Stimulated activated CD4-positive, alpha-beta T cell treated with anti-CD3 and anti-CD28 coated beads, TNF-alpha, amount 100 ng/mL, for 4 hours (primary cell): ENCODE measurements around the gene FSCN2.

Experiments
- DNase-seq, 3 experiments: peaks; one replicate each; pipeline ENCODE4 v3.0.0-alpha.2; 2020; ENCODE audit warnings: low read depth in 3 of 3

Gene FSCN2

DNA sequence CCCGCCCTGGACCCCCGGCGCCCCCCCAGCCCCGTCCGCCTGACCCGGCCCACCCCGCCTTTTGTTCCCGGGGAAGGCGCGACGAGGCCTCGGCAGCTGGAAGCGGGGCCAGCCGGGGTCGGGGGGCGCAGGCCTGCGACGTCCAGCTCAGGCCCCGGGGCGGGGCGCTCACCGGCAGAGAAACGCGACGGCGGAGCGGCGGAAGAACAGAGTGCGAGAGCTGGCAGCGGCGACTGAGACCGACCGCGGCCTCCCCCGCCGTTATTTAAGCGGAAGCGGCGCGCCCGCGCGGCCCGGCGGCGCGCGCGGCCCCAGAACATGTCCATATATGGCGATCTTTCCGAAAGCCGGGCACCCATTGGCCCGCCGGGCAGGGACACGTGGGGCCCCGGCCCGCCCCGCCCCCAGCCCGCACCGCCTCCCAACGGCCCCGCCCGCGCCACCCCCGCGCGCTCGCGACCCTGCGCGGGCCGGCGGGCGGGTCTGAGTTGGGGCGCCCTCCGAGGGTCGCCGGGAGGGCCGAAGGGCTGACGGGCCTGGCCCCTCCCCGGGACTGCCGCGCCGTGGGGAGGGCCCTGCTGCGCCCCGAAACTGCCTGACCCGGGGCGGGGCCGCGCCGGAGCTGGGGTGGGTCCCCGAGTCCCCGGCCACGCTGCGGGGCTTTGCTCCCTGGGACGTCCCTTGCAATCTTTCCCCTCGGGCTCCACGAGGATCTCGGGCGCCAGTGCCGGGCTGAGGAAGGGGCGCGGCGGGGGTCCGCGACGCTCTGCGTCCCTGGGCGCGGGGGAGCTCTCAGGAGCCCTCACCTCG lies 15.4 kb upstream of the FSCN2 start, which contains the start of gene ACTG1:
Gene ACTG1 (minus strand): TSS at position 238 of the 810 bp plus-strand sequence. CDS start 445 bp downstream, outside the sequence.
- DNase-seq = peak; percentile 78 to 87 (median 86)

DNA sequence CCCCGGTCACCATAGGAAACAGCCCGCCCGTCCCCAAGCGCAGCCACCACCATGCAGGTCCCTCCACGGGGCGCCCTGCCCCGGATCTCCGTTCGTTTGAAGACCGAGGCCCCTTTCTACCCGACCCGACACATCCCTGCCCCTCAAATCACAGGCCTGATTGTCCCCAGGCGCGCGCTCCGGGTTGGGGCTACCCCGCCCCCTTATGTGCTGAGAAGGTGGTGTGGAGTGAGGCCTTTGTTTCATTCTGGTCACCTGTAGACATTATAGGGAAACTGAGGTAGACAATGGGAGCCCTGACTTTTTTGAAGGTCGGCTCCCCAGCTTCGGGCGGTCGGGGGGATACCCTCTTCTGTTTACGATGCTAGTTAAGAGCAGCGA lies 14.8 kb upstream of the FSCN2 start:
- DNase-seq = peak in 1 of 3 experiments; percentile 42

DNA sequence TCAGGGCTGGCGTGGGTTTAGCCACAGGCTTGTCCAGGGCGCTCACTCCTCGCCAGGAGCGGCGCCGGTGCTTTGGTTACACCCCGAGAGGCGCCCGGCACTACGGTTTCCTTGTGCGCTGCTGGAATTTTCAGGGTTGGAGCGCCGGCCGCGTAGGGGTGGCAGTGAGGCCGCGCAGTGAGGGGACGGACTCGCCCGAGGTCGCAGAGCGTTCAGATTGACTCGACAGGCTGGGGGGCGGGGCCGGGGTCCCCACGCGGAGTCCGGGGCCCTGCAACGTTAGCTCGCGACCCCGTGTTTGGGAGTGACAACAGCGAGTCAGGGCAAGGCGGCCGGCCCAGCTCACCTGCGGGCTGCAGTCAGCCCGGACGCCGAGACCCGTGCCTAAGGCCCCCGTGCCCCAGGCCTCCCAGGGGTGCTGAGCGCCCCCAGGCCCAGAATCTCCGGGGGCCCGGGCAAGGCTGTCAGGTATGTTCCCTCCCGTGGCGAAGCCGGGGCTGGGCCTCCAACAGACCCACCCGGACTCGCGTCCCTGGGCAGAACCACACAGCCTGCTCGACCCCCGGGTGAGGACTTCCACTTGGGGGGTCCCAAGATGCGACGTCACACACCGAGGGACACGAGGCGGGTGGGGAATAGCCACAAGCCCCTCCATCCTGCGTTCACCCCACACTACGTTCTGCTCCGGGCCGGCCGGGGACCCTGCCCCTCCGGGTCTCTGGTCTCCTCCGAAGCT lies 14.3 kb upstream of the FSCN2 start:
- DNase-seq = peak in 1 of 3 experiments; percentile 33

DNA sequence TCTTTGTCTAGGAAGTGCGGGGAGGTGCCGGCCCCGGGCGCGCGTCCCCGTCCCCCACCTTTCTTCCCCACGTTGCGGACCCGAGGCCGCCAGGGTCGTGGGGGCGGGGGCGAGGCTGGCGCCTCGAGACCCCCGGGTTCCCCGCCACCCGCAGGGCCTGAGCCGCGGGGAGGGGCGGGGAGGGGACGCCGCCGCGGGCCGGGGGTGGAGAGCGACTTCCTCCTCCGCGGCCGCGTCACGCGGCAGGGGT lies 13.8 kb upstream of the FSCN2 start:
- DNase-seq = no peak

DNA sequence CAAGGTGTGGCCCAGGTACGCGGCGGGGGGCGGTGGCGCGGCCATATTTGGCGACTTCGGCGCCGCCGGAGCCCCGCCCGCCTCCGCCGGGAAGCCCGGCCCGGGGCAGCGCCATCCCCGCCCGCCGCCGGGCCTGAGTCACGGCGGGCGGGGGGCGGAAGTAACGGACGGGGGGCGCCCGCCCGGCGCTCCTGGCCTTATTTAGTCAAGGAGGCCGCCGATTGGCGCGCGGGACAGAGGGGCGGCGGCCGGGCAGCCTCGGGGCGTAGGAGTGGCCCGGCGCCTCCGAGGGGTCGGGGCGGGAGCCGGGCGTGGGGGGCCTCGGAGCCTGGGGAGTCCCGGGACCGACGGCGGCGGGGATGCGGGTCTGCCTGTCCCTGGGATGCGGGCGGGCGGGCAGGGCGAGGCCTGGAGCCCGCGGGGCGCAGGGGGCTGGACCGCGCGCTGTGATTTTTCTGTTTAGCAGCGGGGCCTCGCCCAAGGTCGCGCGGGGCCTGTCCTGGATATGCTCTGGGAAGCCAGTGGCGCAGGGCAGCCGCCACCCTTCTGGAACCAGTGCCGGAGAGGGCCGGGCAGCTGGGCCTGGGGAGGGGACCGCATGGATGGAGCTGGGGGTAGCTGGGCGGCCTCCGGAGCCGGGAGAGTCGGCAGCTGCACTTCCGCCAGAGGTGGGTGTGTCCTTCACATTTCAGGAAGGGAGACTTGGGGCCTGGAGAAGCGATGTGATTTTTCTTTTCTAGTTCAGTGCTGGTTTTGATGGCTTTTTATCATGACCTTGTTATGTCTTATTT lies 13.2 kb upstream of the FSCN2 start:
- peak; percentile 62 to 64 (median 63) for DNase-seq

DNA sequence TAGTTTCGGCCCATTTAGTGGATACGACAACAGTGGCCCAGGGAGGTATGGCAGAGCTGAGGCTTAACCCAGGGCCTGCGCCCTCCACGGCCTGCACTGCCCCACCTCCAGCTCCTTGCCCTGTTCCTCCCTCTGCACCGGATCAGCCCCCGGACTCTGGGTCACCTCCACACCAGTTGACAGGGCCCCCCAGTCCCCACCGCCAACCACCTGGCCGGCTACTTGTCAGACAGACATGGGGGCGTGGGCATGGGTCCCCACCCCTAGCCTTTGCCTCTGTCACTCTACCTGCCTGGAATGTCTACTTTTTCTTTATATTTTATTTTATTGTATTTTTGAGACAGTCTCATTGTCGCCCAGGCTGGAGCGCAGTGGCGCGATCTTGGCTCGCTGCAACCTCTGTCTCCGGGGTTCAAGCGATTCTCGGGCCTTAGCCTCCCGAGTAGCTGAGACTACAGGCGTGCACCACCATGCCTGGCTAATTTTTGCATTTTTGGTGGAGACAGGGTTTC lies 12.6 kb upstream of the FSCN2 start:
- no peak for DNase-seq

DNA sequence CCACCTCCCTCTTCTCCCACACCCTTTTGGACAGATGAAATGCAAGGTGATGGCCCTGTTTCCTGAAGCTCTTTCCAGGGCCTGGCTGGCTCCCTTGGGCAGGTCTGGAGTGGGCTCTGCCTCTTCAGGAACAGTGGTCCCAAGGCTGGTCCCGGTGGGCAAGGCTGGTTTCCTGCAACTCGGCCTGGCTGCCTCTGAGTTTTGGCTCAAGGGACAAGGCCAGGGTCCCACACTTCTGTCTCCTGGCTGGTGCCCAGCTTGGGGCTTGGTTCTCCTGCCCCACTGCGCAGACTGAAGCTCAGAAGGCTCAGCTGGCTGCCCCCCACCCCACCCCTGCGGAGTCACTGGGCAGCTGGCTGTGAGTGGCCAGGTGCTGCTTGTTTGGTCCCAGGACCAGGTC lies 11.7 kb upstream of the FSCN2 start:
- DNase-seq = no peak

DNA sequence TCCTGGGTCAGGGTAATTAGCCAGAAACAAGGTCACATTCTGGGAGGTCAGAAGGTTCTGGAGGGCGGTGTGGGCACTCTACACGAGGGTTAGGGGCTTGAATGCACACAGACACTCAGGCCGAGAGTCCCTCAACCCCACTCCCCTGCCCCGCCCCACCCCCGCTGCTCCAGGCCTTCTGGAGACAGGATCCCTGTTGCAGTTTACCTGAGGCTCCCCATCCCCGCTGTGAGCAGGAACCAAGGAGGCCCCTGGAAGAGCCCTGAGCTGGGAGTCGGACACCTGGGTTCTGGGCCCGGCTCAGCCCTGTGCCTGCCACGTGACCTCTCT lies 11.2 kb upstream of the FSCN2 start:
- DNase-seq = no peak

DNA sequence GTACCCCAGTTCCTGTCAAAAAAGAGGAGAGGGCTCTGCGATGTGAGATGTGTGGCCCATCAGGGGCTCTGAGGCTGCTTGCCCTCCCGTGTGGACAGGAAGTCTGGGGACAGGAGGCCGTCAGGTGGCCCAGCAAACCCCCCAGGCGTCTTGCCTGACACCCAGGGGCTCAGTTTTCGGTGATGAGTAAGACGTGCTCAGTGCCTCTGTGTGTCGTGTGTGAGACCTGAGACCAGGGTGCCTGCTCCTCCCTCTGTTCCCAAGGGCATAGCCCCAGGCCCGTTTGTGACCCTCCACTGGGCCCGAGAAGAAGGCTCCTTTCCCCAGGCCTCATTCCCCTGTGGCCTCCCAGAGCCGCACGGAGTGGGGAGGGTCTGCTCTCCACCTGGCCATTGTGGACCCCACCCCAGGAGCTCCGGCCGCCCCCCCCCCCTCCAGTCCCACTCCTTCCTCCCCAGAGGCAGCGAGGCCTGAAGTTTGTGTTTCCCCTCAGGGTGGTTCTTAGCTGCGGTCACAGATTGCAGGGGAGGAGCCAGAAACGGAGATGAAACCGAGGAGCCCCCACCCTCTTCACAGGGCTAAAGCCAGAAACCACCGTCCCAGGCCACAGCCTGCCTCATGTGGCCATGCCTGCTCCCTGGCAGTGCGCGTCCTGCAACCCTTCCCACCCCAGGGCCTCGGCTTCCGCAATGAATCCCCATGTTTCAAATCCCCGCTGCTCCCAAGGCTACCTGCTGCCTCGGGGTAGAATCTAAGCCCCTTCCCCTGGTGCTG lies 10.7 kb upstream of the FSCN2 start:
- DNase-seq = no peak

DNA sequence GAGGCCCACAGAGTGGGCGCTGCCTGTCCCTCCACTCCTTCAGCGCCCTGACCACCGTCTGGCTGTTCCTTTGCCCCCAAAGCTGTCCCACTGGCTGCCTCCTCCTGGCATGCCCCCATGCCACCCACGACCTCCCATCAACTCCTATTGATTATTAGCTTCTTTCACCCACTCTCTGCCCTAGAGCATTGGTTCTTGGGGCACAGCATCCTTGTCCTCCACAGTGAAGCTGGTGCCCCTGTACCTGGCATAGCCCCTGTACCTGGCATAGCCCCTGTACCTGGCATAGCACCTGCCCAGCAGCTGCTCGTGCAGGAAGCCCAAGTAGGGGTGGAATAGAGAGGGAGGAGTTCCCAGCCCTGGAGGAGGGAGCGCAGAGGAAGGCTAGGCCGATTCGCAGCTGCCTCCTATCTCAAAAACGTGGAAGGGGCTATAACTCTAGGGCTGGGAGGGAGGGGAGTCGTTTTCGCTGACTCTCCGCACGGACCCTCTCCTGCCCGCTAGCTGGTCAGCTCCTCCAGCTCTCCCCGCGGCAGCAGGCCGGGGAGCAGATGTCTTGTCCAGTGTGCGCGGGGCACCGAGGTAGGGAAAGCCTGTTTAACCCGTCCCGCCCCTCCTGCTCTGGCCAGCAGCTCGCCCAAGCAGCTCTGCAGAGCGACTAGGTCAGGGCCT lies 9.9 kb upstream of the FSCN2 start:
- no peak for DNase-seq

DNA sequence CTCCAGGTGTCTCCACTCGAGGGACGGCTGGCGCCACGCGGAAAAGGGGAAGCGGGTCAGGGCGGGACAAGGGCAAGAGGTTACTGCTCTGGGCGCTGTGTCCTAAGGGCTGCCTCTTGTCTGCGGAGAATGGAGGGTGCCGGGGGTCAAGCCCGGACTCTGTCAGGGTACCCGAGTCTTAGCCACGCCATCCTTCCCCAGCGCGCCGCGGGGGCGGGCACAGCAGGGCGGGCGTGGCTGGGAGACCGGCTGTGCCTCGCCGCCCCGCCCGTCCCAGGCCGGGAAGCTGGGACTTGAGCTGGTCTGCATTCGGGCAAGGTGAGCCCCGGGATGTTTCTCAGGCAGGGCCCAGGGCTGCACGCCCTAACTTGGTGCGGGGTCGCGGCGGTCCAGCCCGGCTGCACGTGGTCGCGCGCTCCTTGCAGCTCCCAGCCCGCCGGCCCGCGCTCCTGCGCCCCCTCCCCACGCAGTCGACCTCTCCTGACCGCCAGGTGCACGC lies 9.3 kb upstream of the FSCN2 start:
- no peak for DNase-seq

DNA sequence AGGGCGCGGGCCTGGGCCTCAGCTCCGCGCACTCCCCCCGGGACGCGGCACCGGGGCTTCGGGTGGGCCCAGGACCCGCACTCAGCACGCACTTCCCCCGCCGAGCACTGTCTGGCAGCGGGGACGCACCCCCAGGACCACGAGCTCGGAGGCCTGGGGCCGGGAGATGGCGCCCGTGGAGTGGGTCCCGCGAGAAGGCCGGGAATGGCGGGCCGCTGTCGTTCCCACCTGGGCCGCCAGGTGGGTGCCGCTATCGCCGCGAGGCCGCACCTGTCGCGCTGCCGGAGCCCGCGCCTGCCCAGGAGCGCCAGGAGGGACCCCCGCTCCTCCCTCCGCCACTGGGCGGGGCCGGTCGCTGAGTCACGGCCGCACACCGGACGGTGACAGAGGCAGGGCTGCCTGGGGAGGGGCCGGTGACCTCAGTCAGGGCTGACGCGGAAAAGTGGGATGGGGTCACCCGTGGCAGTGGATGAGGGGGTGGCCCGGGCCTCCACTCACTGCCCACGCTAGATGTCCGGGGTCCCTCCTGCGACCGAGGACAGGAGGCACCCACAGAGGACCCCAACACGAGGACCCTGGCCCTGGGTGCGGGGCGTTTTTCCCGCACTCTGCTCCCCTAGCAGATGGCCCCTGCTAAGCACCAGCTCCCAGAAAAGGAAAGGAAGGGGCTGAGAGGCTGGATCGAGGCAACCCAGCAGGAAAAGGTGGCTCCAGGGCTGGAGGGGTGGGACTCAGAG lies 8.7 kb upstream of the FSCN2 start:
- peak in 2 of 3 experiments; percentile 56 for DNase-seq

DNA sequence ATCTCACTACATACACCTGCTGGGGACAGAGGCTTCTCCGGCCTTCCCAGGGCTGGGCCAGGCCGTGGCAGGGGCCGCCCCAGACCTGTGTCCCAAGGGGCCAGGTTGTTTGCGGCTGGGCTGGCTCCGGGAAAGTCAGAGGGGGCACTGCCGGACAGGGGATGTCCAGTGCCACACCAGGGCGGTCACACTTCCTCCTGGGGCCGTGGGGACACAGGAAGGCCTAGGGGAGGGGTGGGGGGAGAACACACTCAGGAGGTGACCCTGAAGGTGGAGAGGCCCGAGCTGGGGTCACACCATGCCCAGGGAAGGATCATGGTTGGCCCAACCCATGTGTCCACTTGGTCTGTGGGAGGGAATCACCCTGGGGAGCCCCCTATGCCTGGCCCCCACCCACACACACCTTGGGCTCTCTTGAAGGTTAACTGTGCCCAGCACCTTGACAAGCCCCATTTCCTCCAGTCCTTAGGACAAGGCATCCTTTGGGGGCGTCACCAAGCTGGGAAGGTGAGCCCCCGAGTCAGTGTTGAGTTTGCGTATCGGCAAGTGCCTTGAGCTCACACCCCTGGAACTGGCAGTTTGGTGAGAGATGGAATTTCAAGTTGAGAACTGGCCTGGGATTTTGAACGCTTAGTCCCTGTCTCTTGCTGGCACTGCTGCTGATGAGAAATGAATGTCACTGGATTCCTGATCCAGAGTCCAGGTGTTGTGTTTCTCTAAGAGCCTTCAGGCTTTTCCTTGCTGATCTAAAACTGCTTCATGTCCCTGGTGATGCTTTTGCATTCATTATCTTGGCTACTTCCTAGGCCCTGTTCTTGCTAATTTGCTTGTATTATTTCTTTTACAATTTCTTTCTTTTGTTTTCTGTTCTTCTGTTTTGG lies 7.9 kb upstream of the FSCN2 start:
- DNase-seq = no peak

DNA sequence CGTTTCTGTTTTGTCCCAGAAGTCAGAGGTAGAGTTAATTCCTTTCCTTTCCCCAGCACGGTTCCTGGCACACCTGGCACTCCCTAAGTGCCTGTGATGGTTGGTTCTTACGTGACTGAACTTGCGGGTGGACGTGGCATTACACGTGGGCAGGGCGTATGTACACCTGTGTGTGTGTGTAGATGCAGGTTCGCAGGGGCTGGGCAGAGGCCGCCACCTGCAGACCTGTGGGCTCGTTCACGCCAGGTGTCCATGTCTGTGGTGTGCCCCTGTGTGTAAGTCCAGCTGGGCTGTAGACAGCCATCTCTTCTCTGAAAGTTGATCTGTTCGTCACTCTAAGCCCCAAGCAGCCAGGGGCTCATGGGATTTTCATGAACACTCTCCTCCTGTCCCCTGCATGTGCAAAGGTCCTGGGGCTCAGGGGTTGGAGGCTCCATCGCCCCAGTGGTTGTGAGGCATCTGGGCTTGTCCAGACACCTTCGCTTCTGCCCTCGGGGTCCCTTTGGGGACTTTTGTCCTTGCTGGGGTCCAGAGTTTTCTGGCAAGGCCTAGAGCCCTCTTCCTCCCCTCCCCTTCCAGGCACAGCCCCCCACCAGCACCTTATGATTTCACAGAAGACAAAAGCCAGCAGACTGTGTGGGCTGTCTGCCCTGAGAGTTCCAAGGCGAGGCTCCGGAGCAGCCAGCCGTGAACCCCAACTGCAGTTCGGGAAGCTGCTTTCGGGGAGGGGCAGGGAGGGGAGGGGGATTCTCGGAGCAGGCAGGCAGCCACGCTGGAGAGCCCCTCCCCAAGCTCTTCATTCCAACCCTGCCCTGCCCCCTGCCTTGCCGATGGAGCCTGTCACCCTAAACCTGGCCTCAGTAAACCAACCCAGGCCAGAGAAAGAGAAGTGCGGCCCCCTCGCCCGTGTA lies 5.4 kb upstream of the FSCN2 start:
- DNase-seq = no peak

DNA sequence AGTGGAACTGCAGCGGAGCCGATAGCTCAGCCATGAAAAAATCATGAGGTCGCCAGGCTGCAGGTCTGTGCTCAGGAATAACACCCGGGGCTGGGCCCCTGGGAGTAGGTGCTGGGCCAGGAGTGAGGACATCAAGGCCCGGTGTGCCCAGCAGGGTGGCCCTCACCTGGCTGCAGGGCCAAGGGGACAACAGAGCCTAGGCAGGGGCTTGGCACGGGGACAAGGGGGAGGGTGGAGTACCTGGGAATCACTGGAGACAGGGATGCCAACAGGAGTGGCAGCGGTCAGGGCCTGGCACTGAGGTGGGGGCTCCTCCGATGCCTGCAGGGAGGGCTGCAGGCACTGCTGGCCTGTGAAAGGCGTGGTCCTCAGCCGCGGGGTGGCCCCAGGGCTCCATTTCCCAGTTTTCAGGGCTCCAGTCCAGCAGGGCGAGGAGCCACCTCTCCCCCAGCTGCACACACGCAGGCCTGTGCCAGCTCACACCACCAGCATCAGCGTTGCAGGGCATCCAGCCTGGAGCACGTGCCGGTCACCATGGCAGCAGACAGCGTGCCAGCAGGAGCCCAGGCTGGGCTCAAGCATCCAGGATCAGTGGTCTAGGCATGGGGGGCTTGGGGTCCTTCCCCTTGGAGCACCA lies 4.7 kb upstream of the FSCN2 start:
- no peak for DNase-seq

DNA sequence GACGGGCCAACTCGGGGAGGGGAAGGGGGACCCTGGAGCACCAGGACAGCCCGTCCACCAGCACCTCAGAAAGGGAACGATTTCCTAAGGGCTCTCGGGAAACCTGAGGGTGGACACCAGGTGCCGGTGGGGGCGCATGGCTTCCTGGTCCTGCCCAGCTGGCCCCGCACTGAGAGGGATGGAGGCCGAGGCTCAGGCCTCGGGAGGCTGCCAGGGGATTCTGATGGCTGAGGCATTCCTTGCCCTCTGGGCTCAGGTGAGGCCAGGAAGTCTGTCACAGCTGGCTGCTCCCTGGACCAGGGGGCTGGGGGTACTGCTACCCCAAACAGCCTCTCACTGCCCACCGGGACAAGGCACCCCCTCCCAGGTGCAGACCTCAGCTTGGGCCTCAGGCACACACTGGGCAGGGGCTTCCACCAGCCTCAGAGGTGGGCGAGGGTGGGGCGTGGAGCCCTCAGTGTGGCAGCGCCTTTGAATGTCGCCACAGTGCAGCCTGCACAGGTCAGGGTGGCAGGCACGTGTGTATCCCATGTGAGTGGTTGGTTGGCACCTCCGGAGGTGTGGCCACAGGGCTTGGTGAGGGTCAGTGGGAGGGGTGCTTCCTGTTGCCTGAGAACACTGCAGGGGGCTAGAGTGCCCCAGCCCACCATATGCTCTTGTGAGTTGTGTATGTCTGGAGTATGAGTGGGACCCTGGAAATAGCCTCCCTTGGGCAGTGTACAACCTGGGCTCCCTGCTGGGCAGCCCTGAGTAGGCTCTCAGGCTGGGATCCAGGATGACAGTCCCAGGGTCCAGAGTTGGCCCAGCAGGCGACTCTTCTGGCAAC lies 3.9 kb upstream of the FSCN2 start:
- DNase-seq = no peak

DNA sequence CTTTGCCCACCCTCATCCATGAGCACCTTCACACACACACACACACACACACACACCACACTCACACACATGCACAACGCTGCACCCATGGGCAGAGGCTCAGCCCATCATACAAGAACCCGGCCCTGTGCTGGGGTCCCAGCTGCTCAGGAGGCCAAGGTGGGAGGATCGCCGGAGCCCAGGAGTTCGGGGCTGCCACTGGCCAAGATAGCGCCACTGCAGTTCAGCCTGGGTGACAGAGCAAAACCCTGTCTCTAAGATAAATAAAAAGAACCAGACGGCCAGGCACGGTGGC lies 3.4 kb upstream of the FSCN2 start:
- DNase-seq = no peak
